GM11168 (cell line): ENCODE measurements around the gene ASXL2.
"Not testable (repeated sequence)": the region's sequence is repeated elsewhere in the genome, so short reads cannot be mapped to it uniquely, and the experiment has no call there.

Experiments
- in situ Hi-C: fragments of 300-500 bp; cut with MboI; formaldehyde crosslinking; loops from one replicate; pipeline ENCODE4 v1.12.0; 2022; ENCODE audit warnings: low sequenced_read_pairs; ENCODE audit not compliant: unreplicated experiment

Gene ASXL2

GRCh38 chr2:25878361-25879132 lies at the start of gene ASXL2:
Gene ASXL2 (minus strand): TSS chr2:25878487. CDS start chr2:25878222, 265 bp downstream.
- in situ Hi-C loops, result no loop called here

GRCh38 chr2:25926984-25927756 lies 48.9 kb upstream of the ASXL2 start:
- in situ Hi-C loops, result no loop called here

- in situ Hi-C loops, result no loop called here
These were observed 44.2 kb upstream of the ASXL2 start for GRCh38 chr2:25922501-25922900.

- in situ Hi-C loops, result no loop called here
These were observed 42.6 kb upstream of the ASXL2 start for GRCh38 chr2:25920786-25921415.

GRCh38 chr2:25920336-25920735 lies 42.0 kb upstream of the ASXL2 start:
- in situ Hi-C loops, result no loop called here

GRCh38 chr2:25917832-25918231 lies 39.5 kb upstream of the ASXL2 start:
- in situ Hi-C loops, result no loop called here

- in situ Hi-C loops, result not testable (repeated sequence)
These were observed 39.1 kb upstream of the ASXL2 start for GRCh38 chr2:25917411-25917810.

GRCh38 chr2:25915944-25916772 lies 37.9 kb upstream of the ASXL2 start:
- in situ Hi-C loops, result not testable (repeated sequence)

- in situ Hi-C loops, result not testable (repeated sequence)
These were observed 37.1 kb upstream of the ASXL2 start for GRCh38 chr2:25915411-25915810.

- in situ Hi-C loops, result not testable (repeated sequence)
These were observed 35.3 kb upstream of the ASXL2 start for GRCh38 chr2:25913696-25913973.

- in situ Hi-C loops, result no loop called here
These were observed 34.8 kb upstream of the ASXL2 start for GRCh38 chr2:25912851-25913695.

GRCh38 chr2:25909574-25909973 lies 31.3 kb upstream of the ASXL2 start:
- in situ Hi-C loops, result not testable (repeated sequence)

- in situ Hi-C loops, result no loop called here
These were observed 26.8 kb upstream of the ASXL2 start for GRCh38 chr2:25905126-25905525.

- in situ Hi-C loops, result no loop called here
These were observed 25.0 kb upstream of the ASXL2 start for GRCh38 chr2:25903216-25903776.

- in situ Hi-C loops, result no loop called here
These were observed 21.2 kb upstream of the ASXL2 start for GRCh38 chr2:25899404-25899970.

- in situ Hi-C loops, result no loop called here
These were observed 19.2 kb upstream of the ASXL2 start for GRCh38 chr2:25897506-25897905.

- in situ Hi-C loops, result not testable (repeated sequence)
These were observed 18.0 kb upstream of the ASXL2 start for GRCh38 chr2:25896308-25896707.

- in situ Hi-C loops, result no loop called here
These were observed 17.3 kb upstream of the ASXL2 start for GRCh38 chr2:25895610-25896009.

GRCh38 chr2:25895018-25895417 lies 16.7 kb upstream of the ASXL2 start:
- in situ Hi-C loops, result no loop called here
